GM10266 (cell line): Measurements from ENCODE around the gene AMFR.
"Not testable (repeated sequence)": the region's sequence is repeated elsewhere in the genome, so short reads cannot be mapped to it uniquely, and the experiment has no call there.

Experiments
- DNase-seq: peaks from one replicate; pipeline ENCODE4 v3.0.0; 2012; ENCODE audit errors: extremely low spot score
- CTCF ChIP-seq: IDR thresholded peaks from 2 replicates; pipeline ENCODE4 v1.5.1; 2012; ENCODE audit warnings: mild to moderate bottlenecking, low read depth; ENCODE audit not compliant: control insufficient read depth, insufficient read depth; ENCODE audit errors: missing control alignments

Gene AMFR

GRCh38 chr16:56389554-56389953 is 35.8 kb downstream of the AMFR start:
- no peak for DNase-seq

DNA sequence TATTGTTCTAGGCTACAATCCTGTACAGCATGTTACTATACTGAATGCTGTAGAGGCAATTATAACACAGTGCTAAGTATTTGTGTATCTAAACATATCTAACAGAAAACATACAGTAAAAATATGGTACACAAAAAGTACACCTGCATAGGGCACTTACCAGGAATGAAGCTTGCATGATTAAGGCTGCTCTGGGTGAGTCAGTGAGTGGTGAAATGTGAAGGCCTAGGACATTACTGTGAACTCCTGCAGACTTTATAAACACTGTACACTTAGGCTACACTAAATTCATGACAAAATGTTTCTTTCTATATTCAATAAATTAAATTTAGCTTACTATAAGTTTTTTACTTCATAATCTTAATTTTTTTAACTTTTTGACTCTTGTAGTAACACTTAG is 37.1 kb downstream of the AMFR start:
- no peak for DNase-seq
- TF ChIP-seq CTCF = no peak

More at GRCh38 chr16:56389554-56389953, 35.8 kb downstream of the AMFR start:
- no peak for TF ChIP-seq CTCF

DNA sequence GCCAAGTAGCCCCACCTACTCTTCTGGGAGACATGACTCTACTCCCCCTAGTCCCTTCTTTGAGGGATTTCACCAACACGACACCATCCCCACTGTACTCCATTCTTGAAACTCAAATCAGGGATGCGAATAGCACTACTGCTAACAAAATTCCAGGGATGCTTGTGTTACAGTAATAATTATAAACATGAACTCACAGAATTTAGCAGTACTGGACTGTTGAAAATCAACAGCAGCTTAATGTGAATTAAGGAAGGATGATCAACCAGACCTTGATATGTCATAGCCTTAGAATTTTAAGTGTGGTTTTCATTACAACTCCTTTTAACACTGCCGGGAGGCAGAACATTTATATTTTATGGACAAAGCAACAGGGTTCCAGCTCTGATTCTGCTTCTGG is 37.9 kb downstream of the AMFR start:
- TF ChIP-seq CTCF = no peak

GRCh38 chr16:56384074-56384721 is 41.1 kb downstream of the AMFR start:
- TF ChIP-seq CTCF = no peak
- no peak for DNase-seq

More for the DNA sequence above, 37.9 kb downstream of the AMFR start:
- no peak for DNase-seq

- no peak for DNase-seq
- TF ChIP-seq CTCF = no peak
Measured at GRCh38 chr16:56382901-56383355, 42.4 kb downstream of the AMFR start.

GRCh38 chr16:56382459-56382858 is 42.9 kb downstream of the AMFR start:
- no peak for TF ChIP-seq CTCF
- DNase-seq = no peak

GRCh38 chr16:56380778-56381485 is 44.4 kb downstream of the AMFR start:
- DNase-seq = not testable (repeated sequence)

GRCh38 chr16:56379044-56379443 is 46.3 kb downstream of the AMFR start:
- DNase-seq = not testable (repeated sequence)

GRCh38 chr16:56375792-56376191 is 49.6 kb downstream of the AMFR start:
- DNase-seq = not testable (repeated sequence)
